Fibroblast of skin of abdomen (primary cell): ENCODE measurements around the gene MAU2.
"Not testable (repeated sequence)": the region's sequence is repeated elsewhere in the genome, so short reads cannot be mapped to it uniquely, and the experiment has no call there.

Source experiments
- DNase-seq: peaks from one replicate; pipeline ENCODE4 v3.0.0-alpha.2; 2013

The MAU2 gene

DNA sequence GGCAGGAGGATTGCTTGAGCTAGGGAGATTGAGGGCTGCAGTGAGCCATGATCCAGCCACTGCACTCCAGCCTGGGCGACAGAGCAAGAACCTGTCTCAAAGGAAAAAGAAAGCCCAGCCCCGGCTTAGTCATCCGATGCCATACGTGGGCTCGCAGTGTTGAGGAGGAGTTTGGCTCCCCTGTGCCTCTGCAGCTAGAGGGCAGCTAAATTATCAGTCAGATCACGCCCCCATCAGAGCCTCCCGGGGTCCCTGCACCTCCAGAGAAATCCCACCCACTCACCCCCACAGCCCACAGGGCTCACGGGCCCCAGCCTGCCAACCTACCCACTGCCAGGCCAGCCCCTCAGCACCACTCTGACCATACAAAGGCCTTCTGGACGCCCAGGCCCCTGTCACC is 27.6 kb downstream of the MAU2 start:
- DNase-seq: no peak

DNA sequence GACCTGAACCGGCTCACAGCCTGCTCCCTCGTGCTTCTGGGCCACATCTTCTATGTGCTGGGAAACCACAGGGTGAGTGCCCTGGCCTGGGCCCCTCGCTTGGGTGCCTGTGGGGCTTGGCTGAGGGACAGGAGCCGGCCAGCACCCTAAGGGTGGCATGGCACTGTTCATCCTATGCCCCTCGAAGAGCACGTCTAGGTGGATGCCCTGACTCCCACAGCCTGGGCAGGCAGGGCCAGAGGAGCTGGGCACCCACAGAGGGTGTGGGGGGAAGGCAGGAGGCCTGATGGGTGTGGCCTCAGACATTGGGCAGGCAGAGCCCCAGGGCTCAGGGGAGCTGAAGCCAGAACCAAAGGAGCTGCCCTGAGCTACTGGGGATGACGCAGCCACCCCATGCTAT is 28.7 kb downstream of the MAU2 start:
- DNase-seq: no peak

DNA sequence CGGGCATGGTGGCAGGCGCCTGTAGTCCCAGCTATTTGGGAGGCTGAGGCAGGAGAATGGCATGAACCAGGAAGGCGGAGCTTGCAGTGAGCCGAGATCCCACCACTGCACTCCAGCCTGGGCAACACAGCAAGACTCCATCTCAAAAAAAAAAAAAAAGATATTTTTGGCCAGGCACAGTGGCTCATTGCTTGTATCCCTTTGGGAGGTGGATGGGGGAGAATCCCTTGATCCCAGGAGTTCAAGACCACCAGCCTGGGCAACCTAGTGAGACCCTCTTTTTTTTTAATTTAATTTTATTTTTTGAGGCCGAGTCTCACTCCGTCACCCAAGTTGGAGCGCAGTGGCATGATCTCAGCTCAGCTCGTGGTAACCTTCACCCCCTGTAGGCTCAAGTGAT is 30.1 kb downstream of the MAU2 start:
- DNase-seq: not testable (repeated sequence)

DNA sequence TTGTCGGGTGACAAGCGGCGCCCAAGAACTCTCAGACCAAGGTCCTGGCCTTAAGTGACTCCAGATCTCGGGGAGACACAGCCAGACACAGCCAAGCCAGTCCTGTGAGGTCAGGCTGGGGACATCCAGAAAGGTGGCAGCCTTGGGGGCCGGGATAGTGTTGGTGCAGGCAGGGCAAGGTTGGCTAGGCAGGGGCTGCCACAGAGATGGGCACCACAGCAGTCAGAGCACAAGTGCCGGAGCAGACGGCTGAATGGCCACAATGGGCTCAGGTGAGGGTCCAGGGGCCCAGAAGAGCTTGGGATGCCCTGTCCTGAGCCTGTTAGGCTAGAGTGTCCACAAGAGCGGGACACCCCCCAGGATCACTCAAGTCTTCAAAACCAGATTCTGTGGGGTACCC is 32.2 kb downstream of the MAU2 start:
- DNase-seq: no peak

DNA sequence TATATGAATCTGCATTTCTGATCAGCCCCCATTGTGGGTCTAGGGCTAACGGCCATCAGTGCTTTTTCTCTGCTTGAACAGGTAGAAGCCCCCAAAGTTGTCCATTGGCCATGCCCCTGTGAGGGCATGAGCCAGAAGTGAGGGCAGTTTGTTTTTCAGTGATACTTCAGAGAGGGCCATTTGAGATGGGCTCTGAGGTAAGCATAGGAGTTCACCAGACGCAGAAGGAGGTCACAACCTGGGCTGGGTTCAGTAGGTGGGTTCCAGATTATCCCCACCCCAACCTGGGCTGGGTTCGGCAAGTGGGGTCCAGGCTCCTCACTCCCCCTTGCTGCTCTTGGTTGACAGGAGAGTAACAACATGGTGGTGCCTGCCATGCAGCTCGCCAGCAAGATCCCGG is 33.4 kb downstream of the MAU2 start:
- no peak for DNase-seq

DNA sequence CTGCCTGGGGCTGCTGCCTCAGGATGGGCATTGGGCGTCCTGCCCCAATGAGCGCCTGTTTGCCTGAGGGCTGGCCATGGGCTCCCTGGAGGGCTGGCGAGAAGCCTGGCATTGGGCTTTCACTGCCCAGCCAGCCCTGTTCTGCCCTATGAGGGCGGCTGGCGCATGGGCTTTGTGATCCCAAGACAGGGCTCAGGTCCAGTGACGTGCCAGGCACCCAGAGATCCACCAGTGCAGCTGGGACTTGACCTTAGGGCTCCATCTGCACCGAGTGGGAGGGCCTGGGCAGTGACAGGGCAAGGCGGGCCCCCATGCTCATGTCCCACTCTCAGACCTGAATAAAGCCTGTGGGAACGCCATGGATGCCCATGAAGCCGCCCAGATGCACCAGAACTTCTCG is 34.3 kb downstream of the MAU2 start:
- DNase-seq: no peak

DNA sequence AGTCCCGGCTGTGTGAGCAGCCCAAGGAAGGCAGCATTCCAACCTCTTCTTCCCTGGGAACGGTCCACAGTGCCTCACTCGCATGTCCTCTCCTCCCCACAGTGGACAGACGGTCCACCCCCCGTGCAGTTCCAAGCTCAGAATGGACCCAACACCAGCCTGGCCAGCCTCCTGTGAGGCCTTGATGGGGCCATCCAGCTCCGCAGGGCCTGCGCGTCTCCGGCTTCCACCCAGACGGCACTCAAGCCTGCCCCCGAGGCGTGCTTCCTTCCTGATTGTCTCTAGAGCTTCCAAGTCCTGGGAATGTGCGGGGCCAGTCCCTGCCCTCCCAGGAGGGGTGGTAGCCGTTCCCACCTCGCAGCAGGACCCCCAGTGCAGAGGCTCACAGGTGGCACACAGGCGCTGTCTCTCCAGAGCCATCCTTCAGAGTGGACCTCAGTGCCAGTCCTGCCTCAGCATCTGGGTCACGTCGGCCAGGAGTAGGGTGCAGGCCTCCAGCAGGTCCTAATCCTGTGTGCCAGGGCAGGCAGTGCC is 35.0 kb downstream of the MAU2 start:
- DNase-seq: no peak

DNA sequence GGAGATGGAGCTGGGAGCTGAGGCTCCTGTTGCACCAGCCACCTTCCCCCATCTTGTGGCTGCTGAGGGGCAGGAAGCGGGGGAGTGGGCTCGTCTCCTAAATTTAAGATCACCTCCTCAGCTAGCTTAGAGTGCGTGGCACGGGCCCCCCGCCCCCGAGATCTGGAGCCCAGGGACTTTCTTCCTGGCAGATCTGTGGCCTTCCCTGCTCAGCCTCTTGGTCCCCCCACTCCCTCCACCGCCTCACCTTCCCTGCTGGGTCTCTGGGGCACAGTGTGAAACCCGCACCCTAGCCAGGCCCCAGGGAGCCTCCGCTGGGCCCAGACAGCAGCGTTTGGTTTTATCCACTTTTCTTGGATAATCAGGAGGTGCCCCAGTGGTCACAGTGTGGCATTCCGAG is 35.9 kb downstream of the MAU2 start:
- no peak for DNase-seq

DNA sequence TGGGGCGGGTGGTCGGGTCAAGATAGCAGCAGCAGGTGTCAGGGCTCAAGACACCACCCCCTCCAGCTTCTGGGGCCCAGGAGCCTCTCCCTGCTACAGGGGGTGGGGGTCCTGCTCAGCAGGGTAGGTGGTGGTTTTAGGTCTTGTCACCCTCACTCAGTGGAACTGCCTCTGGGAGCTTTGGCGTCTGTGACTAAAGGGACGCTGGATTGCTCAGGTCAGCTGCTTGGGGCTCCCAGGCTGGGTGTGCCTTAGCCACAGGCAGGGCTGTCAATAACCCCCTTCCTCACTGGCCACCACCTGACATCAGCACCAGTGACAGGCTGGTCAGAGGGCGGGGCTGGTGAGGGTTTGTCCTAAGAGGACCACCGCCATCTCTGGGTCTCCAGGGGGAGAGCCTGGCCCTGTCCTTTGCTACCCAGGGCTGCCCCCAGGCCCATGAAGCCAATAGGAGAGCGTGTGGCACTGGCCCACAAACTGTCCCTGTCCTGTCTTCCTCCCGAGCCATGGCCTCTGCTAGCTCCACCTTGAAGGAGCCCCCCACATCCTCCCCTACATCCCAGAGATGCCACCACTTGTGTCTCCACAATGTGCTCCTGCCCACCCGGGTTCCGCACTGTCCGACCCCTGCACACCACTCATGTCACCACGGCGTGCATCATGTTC is 36.4 kb downstream of the MAU2 start:
- DNase-seq: no peak

DNA sequence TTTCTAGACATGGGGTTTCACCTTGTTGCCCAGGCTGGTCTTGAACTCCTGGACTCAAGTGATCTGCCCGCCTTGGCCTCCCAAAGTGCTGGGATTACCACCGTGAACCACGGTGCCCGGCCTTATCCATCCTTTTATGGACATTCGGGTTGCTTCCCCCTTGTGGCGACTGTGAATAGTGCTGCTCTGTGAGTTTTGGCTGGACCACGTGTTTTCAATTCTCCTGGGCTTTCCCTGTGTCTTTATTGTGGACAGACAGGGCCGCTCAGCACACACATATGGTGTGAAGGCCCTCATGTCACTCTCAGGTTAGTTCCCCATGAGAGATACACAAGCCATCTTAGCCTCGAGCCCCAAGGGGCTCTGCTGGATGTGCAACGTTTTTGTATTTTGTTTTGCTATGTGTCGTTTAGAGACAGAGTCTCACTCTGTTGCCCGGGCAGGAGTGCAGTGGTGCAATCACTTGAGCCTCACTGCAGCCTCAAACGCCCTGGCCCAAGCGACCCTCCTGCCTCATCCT is 40.5 kb downstream of the MAU2 start:
- DNase-seq: peak; percentile 83

DNA sequence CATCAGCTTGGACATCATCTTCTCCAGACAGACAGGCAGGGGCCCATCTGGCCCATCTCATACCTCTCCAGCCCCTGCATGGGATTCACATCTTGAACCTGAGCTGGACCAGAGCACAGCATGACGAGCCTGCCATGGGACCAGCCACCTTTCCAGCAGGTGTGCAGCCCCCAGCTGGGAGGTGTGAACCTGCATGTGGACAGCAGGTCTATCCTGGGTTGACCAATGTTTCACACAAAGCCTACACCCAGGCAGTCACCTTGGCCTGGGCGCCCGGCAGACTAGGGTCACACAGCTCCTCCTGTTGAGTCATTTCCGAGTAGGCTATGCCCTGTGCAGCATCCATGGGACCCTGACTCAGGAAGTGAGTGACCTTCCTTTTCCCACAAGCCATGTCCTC is 41.4 kb downstream of the MAU2 start:
- DNase-seq: no peak

DNA sequence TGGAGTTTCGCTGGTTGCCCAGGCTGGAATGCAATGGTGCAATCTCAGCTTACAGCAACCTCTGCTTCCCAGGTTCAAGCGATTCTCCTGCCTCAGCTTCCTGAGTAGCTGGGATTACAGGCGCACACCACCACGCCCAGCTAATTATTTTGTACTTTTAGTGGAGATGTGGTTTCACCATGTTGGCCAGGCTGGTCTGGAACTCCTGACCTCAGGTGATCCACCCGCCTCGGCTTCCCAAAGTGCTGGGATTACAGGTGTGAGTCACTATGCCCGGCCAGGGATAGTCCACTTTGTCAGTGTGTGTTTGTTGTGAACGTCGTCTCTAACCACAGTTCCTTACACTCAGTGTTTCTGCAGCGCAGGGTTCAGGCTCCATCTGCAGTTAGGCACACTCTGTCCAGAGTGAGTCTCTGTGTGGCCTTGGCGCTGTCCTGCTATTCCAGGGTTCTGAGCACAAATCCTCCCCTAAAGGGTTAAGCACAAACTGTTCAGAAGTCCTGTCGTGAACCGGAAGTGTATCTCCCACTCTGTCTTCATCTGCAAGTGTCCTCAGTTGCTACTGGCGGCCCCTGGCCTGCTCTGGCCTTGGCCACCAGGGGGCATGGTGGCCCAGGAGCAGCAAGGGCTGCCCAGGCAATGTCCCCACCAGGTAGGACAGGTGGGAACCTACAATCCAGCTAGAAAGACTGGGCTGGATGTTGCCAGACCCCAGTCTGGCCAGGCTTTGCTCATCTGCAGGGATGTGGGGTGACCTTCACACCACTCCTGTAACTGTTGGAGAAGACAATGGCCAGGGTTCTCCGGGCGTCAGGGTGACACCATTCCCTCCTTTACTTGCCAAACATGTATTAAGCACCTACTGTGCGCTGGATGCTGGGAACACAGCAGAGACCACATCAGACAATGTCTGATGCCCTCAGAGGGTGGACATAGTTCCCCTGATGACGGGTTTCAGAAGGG is 46.1 kb downstream of the MAU2 start:
- peak; percentile 52 for DNase-seq

DNA sequence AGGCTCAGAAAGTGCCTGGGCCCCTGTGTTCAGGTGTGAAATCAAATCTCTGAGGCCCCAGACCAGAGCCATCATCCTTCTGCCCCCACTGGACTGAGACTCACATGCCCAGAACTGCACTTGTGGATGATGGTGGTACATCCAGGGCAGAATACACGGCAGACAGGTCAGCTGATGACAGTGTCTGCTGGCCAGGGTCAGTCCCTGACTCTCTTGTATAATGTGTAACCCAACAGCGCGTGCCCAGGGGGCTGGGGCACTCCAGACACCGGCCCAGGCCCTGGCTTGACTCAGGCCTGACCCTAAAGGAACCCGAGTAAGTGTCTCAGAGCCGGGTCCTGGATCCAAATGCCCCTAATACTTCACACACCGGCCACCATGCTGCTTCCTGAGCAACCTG is 47.5 kb downstream of the MAU2 start:
- no peak for DNase-seq

DNA sequence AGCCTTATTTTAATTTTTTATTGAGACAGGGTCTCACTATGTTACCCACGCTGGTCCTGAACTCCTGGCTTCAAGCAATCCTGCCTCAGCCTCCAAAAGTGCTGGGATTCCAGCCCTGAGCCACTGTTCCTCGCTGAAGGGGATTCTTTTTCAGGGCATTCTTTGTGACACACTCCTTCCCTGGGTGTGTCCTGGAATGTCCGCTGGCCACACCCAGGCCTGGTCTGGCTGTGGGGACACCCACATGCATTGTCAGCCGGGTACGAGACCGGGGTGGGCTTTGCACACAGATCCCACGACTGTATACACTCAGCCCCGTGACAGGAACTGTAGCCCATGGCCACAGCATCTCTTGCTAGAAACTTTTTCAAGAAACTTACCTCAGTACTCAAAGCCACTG is 50.4 kb downstream of the MAU2 start:
- no peak for DNase-seq

DNA sequence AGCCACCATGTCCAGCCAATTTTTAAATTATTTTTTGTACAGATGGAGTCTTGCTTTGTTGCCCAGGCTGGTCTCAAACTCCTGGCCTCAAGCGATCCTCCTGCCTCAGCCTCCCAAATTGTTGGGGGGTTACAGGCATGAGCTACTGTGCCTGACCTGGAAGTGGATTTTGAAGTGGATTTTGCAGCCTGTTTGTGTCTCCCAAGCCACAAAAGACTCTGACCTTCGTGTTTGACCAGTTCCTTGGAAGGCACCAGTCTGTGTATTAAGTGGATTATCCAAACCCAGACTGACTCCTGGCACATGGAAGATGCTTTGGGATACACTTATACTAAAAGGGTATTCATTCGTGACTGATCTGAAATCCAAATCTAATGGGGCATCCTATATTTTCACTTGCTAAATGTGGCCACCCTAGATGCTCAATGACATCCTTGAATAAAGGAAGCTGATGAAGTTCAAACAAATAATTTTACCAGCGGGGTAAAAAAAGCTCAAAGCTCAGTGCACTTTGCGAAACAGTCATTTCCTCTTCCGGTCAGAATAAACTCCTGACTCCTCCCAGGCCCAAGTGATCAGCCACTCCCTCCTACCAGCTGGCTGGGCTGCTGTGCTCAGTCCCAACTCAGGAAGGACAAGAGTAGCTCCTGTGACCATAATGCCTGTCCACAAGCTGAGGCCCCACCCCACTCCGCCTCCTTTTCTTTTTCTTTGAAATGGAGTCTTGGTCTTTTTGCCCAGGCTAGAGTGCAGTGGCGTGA is 52.2 kb downstream of the MAU2 start:
- DNase-seq: no peak

DNA sequence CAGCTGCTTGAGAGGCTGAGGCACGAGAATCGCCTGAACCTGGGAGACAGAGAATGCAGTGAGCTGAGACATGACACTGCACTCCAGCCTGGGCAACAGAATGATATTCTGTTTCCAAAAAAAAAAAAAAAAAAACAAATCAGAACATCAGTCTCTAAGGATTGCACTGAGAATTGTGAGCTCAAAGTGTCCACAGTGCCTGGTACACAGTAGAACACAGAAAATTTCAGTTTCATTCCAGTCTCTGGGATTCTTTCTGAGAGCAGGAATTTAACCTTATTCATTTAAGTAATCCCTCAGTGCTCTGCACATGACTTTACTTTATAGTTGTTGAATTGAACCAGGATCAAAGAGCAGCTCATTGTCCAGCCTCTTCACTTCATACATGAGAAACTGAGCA is 58.9 kb downstream of the MAU2 start:
- no peak for DNase-seq

DNA sequence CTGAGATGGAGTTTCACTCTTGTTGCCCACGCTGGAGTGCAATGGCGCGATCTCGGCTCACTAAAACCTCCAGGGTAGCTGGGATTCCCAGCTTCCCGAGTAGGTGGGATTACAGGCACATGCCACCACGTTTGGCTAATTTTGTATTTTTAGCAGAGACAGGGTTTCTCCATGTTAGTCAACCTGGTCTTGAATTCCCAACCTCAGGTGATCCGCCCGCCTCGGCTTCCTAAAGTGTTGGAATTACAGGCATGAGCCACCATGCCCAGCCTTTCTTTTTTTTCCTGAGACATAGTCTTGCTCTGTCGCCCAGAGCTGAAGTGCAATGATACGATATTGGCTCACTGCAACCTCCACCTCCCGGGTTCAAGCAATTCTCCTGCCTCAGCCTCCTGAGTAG is 59.7 kb downstream of the MAU2 start:
- not testable (repeated sequence) for DNase-seq

DNA sequence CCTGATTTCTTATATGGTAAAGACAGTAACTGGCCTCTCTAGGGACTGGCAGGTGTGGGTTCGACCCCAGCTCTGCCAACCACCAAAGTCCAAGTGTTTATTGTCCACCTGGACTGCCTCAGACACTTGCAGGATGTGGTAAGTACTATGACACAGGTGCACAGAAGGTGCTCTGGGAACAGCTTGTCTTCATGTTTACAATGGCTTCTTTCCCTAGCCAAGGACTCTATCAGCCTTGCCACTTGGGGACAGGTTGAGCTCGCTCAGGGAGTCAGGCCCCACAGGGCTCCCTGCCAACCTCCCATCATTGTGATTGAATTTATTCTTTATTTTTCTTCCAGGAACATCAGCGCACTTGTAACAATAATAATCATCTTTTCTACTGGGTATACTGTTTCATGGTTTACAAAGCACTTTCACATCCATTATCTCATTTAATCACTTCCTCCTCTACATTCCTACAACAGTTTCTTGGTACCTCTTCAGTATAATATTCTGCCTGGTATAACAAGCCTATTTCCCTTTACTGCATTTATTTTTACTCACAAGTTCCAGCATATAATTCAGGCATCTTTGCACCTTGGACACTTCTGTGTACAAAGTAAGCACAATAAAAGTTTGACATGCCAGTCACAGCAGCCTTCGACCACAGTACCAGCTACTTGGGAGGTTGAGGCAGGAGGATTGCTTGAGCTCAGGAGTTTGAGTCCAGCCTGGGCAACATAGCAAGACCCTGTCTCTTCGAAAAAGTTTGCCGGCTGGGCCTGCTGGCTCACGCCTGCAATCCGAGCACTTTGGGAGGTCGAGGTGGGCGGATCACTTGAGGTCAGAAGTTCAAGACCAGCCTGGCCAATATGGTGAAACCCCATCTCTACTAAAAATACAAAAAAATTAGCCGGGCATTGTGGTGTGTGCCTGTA is 60.6 kb downstream of the MAU2 start:
- no peak for DNase-seq

DNA sequence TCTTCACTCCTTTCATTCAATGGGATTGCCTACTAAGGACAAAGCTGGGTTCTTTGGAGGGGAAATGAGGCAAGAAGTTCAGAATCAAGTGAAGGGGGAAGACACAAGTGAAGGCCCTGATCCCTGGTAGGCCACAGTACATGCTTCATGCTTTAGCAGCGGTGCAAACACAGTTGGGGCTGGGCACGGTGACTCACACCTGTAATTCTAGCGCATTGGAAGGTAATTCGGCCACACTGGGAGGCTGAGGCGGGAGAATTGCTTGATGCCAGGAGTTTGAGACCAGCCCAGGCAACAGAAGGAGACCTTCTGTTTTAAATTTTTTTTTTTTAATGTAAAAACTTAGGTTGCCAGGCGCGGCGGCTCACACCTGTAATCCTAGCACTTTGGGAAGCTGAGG is 61.5 kb downstream of the MAU2 start:
- DNase-seq: no peak

DNA sequence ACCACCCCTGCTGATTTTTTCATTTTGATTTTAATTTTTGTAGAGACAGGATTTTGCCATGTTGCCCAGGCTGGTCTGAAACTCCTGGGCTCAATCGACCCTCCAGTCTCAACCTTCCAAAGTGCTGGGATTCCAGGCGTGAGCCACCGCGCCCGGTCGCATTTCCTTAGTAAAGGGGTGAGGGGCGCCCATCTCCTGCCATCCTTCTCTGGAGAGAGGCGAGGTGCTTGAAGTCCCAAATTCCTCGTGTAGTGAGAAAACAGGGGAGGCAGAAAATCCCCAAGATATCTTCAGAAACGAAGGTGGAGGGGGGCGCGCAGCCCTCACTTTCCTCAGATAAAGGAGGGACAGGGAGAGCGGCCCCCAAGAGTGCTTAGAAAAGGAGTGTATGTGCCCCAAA is 63.9 kb downstream of the MAU2 start:
- DNase-seq: no peak

DNA sequence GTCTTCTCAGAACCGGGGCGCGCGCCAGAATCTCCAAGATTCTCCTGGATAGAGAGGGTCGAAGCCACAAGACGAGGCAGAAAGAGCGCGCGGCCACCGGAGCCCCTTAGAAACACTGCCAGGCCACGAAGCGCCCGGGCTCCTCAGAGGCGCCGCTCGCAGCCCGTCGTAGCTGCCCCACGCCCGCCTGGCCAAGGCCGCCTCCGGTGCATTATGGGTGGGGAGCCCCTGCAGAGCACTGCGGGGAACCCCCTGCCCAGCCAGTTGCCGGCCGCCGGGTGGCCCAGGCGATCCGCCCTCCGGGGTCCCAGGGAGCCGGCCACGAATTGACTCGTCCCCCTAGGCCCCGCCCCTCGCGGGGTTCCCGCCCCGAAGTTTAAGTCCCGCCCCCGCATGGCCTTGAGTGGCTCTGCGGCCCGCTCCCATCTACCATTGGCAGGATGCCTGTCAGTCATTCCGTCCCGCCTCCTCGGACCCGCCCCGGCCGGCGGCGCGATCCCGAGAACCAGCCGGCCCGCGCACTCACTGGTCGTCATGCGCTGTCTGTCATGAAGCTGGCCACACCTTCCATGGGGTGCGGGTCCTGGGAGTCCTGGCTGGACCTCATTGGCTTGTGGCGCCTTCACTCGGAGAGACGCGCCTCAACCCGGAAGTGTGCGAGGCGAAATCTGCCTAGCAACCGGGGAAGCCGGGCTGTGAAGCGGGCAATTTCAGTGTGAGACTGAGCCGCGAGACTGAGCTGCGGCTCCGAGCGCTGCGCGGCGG is 64.7 kb downstream of the MAU2 start:
- DNase-seq: peak; percentile 100
